Gastrocnemius medialis (tissue), 4 donors: ENCODE measurements around the gene STK39. TPM values are rescaled to one million over a fixed set of nuclear protein-coding genes. Genes with fewer than 3 reads are reported as not detected.

Source experiments
- ATAC-seq, 2 donors: fragments of 150-250 bp; one replicate each; pipeline ENCODE4 v1.9.1; 2016
- DNase-seq, 2 donors: peaks; one replicate each; pipeline ENCODE4 v3.0.0-alpha.2; 2019
- H3K27ac ChIP-seq, 4 donors: fragments of 200-600 bp; sonication (generic); 1 replicate in 1 of 4; 2 replicates in 3 of 4; pipeline ENCODE4 v1.5.1; 2016 to 2018; ENCODE audit warnings: mild to moderate bottlenecking in 2 of 4, moderate library complexity in 1 of 4
- H3K27me3 ChIP-seq, 3 donors: fragments of 200-600 bp; sonication (generic) in 2 of 3; 1 replicate in 1 of 3; 2 replicates in 2 of 3; pipeline versions ENCODE4 v1.5.1 to v1.6.0; 2016 to 2019; ENCODE audit warnings: mild to moderate bottlenecking in 1 of 3, moderate library complexity in 1 of 3
- H3K36me3 ChIP-seq, 2 donors: fragments of 200-600 bp; sonication (generic) in 1 of 2; one replicate each; pipeline ENCODE4 v1.5.1; 2017 to 2018
- H3K4me1 ChIP-seq, 2 donors: fragments of 200-600 bp; sonication (generic) in 1 of 2; one replicate each; pipeline ENCODE4 v1.5.1; 2016 to 2017; ENCODE audit warnings: mild to moderate bottlenecking in 2 of 2
- H3K4me3 ChIP-seq, 4 donors: fragments of 200-600 bp; sonication (generic) in 3 of 4; 1 replicate in 1 of 4; 2 replicates in 3 of 4; pipeline ENCODE4 v1.5.1; 2016 to 2019; ENCODE audit warnings: mild to moderate bottlenecking in 2 of 4
- H3K9me3 ChIP-seq, 3 donors: fragments of 200-600 bp; sonication (generic) in 2 of 3; 1 replicate in 1 of 3; 2 replicates in 2 of 3; pipeline ENCODE4 v1.5.1; 2016 to 2019
- POLR2A ChIP-seq, 2 donors: fragments of 450-650 bp; IDR thresholded peaks; one replicate each; pipeline ENCODE4 v1.6.1; 2017; ENCODE audit warnings: antibody characterized with exemption in 2 of 2, mild to moderate bottlenecking in 2 of 2, moderate library complexity in 2 of 2
- in situ Hi-C, 4 donors: fragments of 200-750 bp; cut with MboI; loops; one replicate each; pipeline versions ENCODE4 v1.15.0 to v1.8.0; 2017; ENCODE audit warnings: low sequenced_read_pairs in 4 of 4
- intact Hi-C: fragments of 100-400 bp; cut with DNase I; formaldehyde crosslinking; loops from one replicate; pipeline ENCODE4 v1.15.1; 2023; ENCODE audit warnings: low total_unique reads
- total RNA-seq, 4 donors: library from RNA; depleted of rRNA; stranded (reverse); fragments of >200 nt; gene quantifications; one replicate each; pipeline versions ENCODE4 v1.1.0 to v1.2.3, GENCODE V29; 2016
- TF ChIP-seq, protein P1 (sequence below), 5 experiments: fragments of 450-650 bp in 3 of 5; fragments of 200-600 bp in 2 of 5; sonication (generic) in 2 of 5; IDR thresholded peaks in 4 of 5; conservative IDR thresholded peaks in 1 of 5; 1 replicate in 4 of 5; 2 replicates in 1 of 5; pipeline ENCODE4 v1.5.1; 2016 to 2019; ENCODE audit warnings: antibody characterized with exemption in 5 of 5, mild to moderate bottlenecking in 3 of 5, moderate library complexity in 3 of 5

Gene STK39
- total RNA-seq, 4 donors from 2014 or later: 0.66 to 2.9 (median 1.9) TPM

DNA sequence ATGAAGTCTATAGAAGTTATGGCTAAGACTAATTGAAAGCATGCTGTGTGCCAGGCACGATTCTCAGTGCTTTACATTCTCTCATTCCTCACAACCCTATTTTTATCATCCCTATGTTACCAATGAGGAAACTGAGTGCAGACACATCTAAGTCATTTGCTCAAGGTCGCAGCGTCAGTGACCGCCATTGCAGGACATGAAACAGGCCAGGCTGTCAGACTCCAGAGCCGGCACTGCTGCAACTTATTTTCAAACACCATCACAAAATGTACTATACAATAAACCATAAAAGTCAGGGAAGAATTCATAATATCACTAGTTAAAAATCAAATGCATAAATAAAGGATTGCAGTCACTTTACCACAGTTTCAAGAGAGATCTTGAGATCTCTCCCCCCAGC lies 5.6 kb downstream of the STK39 start:
- no peaks in the 10 kb centered on the region for H3K9me3 ChIP-seq
- H3K36me3 ChIP-seq: no peaks in the 10 kb centered on the region
- in situ Hi-C loops: no loop called here
- intact Hi-C loops: no loop called here
- ATAC-seq (no peak), DNase-seq (no peak)
- H3K27me3 ChIP-seq: no peaks in the 10 kb centered on the region
- TF ChIP-seq, protein P1, sequence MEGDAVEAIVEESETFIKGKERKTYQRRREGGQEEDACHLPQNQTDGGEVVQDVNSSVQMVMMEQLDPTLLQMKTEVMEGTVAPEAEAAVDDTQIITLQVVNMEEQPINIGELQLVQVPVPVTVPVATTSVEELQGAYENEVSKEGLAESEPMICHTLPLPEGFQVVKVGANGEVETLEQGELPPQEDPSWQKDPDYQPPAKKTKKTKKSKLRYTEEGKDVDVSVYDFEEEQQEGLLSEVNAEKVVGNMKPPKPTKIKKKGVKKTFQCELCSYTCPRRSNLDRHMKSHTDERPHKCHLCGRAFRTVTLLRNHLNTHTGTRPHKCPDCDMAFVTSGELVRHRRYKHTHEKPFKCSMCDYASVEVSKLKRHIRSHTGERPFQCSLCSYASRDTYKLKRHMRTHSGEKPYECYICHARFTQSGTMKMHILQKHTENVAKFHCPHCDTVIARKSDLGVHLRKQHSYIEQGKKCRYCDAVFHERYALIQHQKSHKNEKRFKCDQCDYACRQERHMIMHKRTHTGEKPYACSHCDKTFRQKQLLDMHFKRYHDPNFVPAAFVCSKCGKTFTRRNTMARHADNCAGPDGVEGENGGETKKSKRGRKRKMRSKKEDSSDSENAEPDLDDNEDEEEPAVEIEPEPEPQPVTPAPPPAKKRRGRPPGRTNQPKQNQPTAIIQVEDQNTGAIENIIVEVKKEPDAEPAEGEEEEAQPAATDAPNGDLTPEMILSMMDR (IDR thresholded peaks at IDR 0.05 in 4 of 5, conservative IDR thresholded peaks at IDR 0.05 in 1 of 5): no peak
- TF ChIP-seq POLR2A (IDR thresholded peaks at IDR 0.05): no peak
- H3K4me1 ChIP-seq: peaks cover 0 to 3% of the 10 kb centered on the region in 2 donors
- H3K27ac ChIP-seq: no peak overlapping the region
- H3K4me3 ChIP-seq: no peak overlapping the region

DNA sequence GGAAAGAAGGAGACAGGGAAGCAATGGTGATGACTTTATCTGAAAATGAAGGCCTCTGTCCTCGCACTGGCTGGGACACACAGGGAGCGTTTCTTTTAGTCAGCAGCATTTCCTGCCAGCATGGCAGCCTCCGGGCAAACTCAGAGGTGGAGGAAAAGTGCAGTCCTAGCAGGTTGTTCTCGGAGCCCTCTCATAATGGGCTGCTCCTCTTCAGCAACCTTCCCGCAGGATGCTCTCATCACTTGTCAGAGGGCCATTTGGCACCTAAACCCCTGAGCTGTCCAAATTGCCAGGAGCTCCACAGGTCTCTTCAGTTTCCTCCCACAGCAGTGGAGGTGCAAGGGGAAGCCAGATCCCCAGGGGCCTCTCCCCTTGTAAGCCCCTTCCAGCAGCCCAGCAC lies 6.2 kb downstream of the STK39 start:
- ATAC-seq: no peak
- no peak overlapping the region for H3K27ac ChIP-seq
- in situ Hi-C loops: no loop called here
- intact Hi-C loops: no loop called here
- H3K27me3 ChIP-seq: no peaks in the 10 kb centered on the region
- H3K4me3 ChIP-seq: no peak overlapping the region
- no peaks in the 10 kb centered on the region for H3K36me3 ChIP-seq
- H3K9me3 ChIP-seq: no peaks in the 10 kb centered on the region
- TF ChIP-seq, protein P1 (IDR thresholded peaks at IDR 0.05 in 4 of 5, conservative IDR thresholded peaks at IDR 0.05 in 1 of 5): no peak
- no peak for TF ChIP-seq POLR2A (IDR thresholded peaks at IDR 0.05)
- no peak for DNase-seq
- H3K4me1 ChIP-seq: peaks cover 0 to 2% of the 10 kb centered on the region in 2 donors

DNA sequence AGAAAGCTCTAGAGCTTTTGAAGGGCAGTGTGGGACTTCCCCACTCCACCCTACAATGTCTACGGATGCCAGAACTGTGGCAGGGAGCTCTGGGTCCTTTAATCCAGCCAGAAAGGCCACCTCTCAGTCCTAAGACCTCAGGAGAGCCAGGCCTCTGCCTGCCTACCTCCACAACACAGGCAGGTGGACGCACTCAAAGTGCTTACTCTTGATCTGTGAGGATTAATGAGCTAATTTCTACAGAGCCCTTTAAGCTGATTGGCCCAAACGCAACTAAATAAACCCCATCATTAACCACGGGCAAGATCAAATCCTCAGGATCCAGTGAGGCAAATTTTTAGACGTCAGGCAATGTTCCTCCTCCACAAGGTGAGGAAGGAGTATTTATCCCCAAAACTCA lies 8.1 kb downstream of the STK39 start:
- no peaks in the 10 kb centered on the region for H3K4me1 ChIP-seq
- DNase-seq (no peak), ATAC-seq (no peak)
- TF ChIP-seq, protein P1 (IDR thresholded peaks at IDR 0.05 in 4 of 5, conservative IDR thresholded peaks at IDR 0.05 in 1 of 5): no peak
- H3K27me3 ChIP-seq: no peaks in the 10 kb centered on the region
- H3K27ac ChIP-seq: no peak overlapping the region
- no peak overlapping the region for H3K4me3 ChIP-seq
- intact Hi-C loops (no loop called here), in situ Hi-C loops (no loop called here)
- no peaks in the 10 kb centered on the region for H3K9me3 ChIP-seq
- no peaks in the 10 kb centered on the region for H3K36me3 ChIP-seq

DNA sequence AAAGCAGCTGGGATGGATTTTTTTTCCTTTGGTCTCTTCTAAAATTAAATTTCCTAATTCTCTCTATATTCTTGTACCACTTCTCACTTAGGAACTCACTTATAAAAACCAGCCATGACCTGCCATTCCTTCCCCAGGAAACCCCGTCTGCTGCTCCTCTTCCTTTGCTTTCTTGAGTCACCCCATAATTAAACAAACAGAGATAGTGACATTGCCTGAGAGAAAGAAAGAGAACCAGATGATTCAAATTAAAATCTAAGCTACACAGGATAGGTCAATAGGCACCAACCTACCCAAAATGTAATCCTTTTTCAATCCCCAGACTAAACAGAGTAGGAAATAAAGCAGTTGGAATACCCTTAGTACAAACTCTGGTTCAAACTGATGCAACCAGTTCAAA lies 9.7 kb downstream of the STK39 start:
- H3K4me1 ChIP-seq: no peaks in the 10 kb centered on the region
- intact Hi-C loops (no loop called here), in situ Hi-C loops (no loop called here)
- H3K4me3 ChIP-seq: no peak overlapping the region
- H3K27me3 ChIP-seq: no peaks in the 10 kb centered on the region
- no peak overlapping the region for H3K27ac ChIP-seq
- DNase-seq (no peak), ATAC-seq (no peak)
- no peaks in the 10 kb centered on the region for H3K9me3 ChIP-seq
- H3K36me3 ChIP-seq: no peaks in the 10 kb centered on the region
- TF ChIP-seq POLR2A (IDR thresholded peaks at IDR 0.05): no peak
- TF ChIP-seq, protein P1 (IDR thresholded peaks at IDR 0.05 in 4 of 5, conservative IDR thresholded peaks at IDR 0.05 in 1 of 5): no peak

DNA sequence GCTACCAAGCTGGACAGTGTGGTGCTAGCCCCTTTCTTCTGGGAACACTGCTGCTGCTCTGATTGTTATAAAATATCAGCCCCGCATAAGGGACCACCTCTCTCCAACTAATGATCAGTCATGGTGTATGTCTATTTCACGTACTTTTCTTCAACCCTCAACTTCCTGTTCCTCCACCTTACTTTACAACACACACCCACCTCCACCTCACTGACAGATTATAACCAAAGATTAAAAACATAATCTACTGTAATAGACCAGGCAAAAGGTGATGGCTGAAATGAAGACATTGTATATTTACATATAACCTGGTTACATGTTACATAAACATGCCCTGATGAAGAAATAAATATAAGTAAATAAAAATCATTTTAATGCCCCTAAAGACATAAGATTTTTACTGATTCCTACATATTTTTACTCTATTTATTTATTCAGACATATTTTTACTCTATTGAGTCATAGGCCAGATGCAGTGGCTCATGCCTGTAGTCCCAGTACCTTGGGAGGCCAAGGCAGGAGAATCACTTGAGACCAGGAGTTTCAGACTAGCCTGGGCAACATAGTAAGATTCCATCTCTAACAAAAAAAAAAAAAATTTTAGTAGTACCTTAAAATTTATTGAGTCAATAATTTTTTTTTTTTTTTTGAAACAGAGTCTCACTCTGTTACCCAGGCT lies 12.8 kb downstream of the STK39 start:
- Histone ChIP-seq H3K4me1 (no peaks in the 10 kb centered on the region), H3K27me3 (no peaks in the 10 kb centered on the region), H3K27ac (no peak overlapping the region), H3K36me3 (no peaks in the 10 kb centered on the region), H3K9me3 (no peaks in the 10 kb centered on the region), H3K4me3 (no peak overlapping the region)
- in situ Hi-C loops (no loop called here), intact Hi-C loops (no loop called here)
- TF ChIP-seq, protein P1 (IDR thresholded peaks at IDR 0.05 in 4 of 5, conservative IDR thresholded peaks at IDR 0.05 in 1 of 5): no peak
- TF ChIP-seq POLR2A (IDR thresholded peaks at IDR 0.05): no peak
- ATAC-seq (no peak), DNase-seq (no peak)
